Neural cell (in vitro differentiated cells): ENCODE results near the gene ZFP1. TPM values are rescaled to one million over a fixed set of nuclear protein-coding genes. Genes with fewer than 3 reads are reported as not detected.
"Not testable (repeated sequence)": the region's sequence is repeated elsewhere in the genome, so short reads cannot be mapped to it uniquely, and the experiment has no call there.

Source experiments
- H2AFZ ChIP-seq: fragments of 200-600, 300-800 bp; sonication (generic), shearing (Covaris generic); 2 replicates; pipeline ENCODE4 v1.6.0; 2014; ENCODE audit warnings: low read depth, mild to moderate bottlenecking, antibody characterized with exemption, low read length, moderate library complexity
- H3F3A ChIP-seq: fragments of 200-600 bp; shearing (Covaris generic); 2 replicates; pipeline ENCODE4 v1.6.1; 2016; ENCODE audit warnings: mild to moderate bottlenecking, moderate library complexity, mixed read lengths, antibody characterized with exemption, low read length; ENCODE audit not compliant: insufficient read depth, poor library complexity, severe bottlenecking
- H3K27ac ChIP-seq: fragments of 200-600, 300-800 bp; sonication (generic), shearing (Covaris generic); 2 replicates; pipeline ENCODE4 v1.5.1; 2014; ENCODE audit warnings: mild to moderate bottlenecking, low read length, moderate library complexity
- H3K27me3 ChIP-seq: fragments of 300-800, 200-600 bp; sonication (generic), shearing (Covaris generic); 2 replicates; pipeline ENCODE4 v1.6.0; 2014; ENCODE audit warnings: mild to moderate bottlenecking, low read depth, low read length, moderate library complexity; ENCODE audit not compliant: insufficient read depth
- H3K36me3 ChIP-seq: fragments of 300-800, 200-600 bp; sonication (generic), shearing (Covaris generic); 2 replicates; pipeline ENCODE4 v1.5.1; 2014; ENCODE audit warnings: mild to moderate bottlenecking, antibody characterized with exemption, low read length, moderate library complexity; ENCODE audit not compliant: insufficient read depth
- H3K4me2 ChIP-seq: fragments of 300-800, 200-600 bp; sonication (generic), shearing (Covaris generic); 2 replicates; pipeline ENCODE4 v1.6.0; 2014; ENCODE audit warnings: mild to moderate bottlenecking, low read length
- H3K4me3 ChIP-seq: fragments of 300-800, 200-600 bp; sonication (generic), shearing (Covaris generic); 2 replicates; pipeline ENCODE4 v1.5.1; 2014; ENCODE audit warnings: mild to moderate bottlenecking, low read length, moderate library complexity
- H3K79me2 ChIP-seq: fragments of 200-600 bp; shearing (Covaris generic); replicated peaks from 2 replicates; pipeline ENCODE4 v1.6.0; 2014; ENCODE audit warnings: mild to moderate bottlenecking, low read length, moderate library complexity; ENCODE audit not compliant: insufficient read depth
- H3K9ac ChIP-seq: fragments of 300-800, 200-600 bp; sonication (generic), shearing (Covaris generic); 2 replicates; pipeline ENCODE4 v1.6.1; 2016; ENCODE audit warnings: mild to moderate bottlenecking, low read length, mixed read lengths
- H3K9me2 ChIP-seq: fragments of 200-600 bp; shearing (Covaris generic); 2 replicates; pipeline ENCODE4 v1.6.1; 2016; ENCODE audit warnings: mild to moderate bottlenecking, low read length, mixed read lengths; ENCODE audit not compliant: insufficient read depth
- H3K9me3 ChIP-seq: fragments of 200-600, 300-800 bp; sonication (generic), shearing (Covaris generic); 2 replicates; pipeline ENCODE4 v1.6.1; 2016; ENCODE audit warnings: mild to moderate bottlenecking, mixed run types, low read length, moderate library complexity, mixed read lengths
- H4K20me1 ChIP-seq: fragments of 200-600 bp; shearing (Covaris generic); 2 replicates; pipeline ENCODE4 v1.6.1; 2016; ENCODE audit warnings: mild to moderate bottlenecking, mixed run types; ENCODE audit not compliant: insufficient read depth
- CTCF ChIP-seq: fragments of 450-650 bp; IDR thresholded peaks from 2 replicates; pipeline ENCODE4 v1.5.1; 2014; ENCODE audit warnings: antibody characterized with exemption, mild to moderate bottlenecking, moderate library complexity; ENCODE audit not compliant: poor library complexity, severe bottlenecking
- MXI1 ChIP-seq: fragments of 450-650 bp; conservative IDR thresholded peaks from 2 replicates; pipeline ENCODE4 v1.6.1; 2014; ENCODE audit warnings: antibody characterized with exemption, mild to moderate bottlenecking; ENCODE audit not compliant: poor library complexity, severe bottlenecking
- POLR2AphosphoS5 ChIP-seq: IDR thresholded peaks from 2 replicates; pipeline ENCODE4 v1.6.1; 2012
- REST ChIP-seq: IDR thresholded peaks from 2 replicates; pipeline ENCODE4 v1.6.1; 2012; ENCODE audit warnings: borderline replicate concordance
- TAF1 ChIP-seq: IDR thresholded peaks from 2 replicates; pipeline ENCODE4 v1.6.1; 2012; ENCODE audit warnings: low read depth
- polyA plus RNA-seq: library from polyadenylated mRNA; depleted of rRNA; stranded (reverse); fragments of >200 nt; gene quantifications from 2 replicates; pipeline ENCODE4 v1.2.3, GENCODE V29; 2014

ZFP1 gene
- polyA plus RNA-seq, 1 donor from 2014 or later = 47.1 TPM

- not testable (repeated sequence) for H3K9me3 ChIP-seq, H3F3A ChIP-seq, H3K4me2 ChIP-seq, H4K20me1 ChIP-seq, H3K9ac ChIP-seq, H3K36me3 ChIP-seq, H3K27me3 ChIP-seq, H3K9me2 ChIP-seq, H3K79me2 ChIP-seq, H3K27ac ChIP-seq, H2AFZ ChIP-seq, H3K4me3 ChIP-seq
These were observed 57.8 kb downstream of the ZFP1 start for GRCh38 chr16:75205961-75206748.

GRCh38 chr16:75206749-75207451 is 58.6 kb downstream of the ZFP1 start, which contains the start of gene CTRB2:
Gene CTRB2, minus strand, starts transcription at chr16:75207161. Its CDS starts 20 bp downstream, at chr16:75207141.
- H3K36me3 ChIP-seq = no peaks in the 10 kb centered on the region
- H2AFZ ChIP-seq = no peak within 1 kb of the TSS
- H3K27me3 ChIP-seq = no peaks in the 10 kb centered on the region
- no peak within 1 kb of the TSS for H3K4me3 ChIP-seq
- TF ChIP-seq CTCF = no peak
- no peak for TF ChIP-seq REST
- no peak for TF ChIP-seq TAF1
- no peak for TF ChIP-seq POLR2AphosphoS5
- no peaks in the 10 kb centered on the region for H3K79me2 ChIP-seq
- no peak within 1 kb of the TSS for H3K4me2 ChIP-seq
- H4K20me1 ChIP-seq = no peaks in the 10 kb centered on the region
- H3K27ac ChIP-seq = no peak within 1 kb of the TSS
- no peak within 1 kb of the TSS for H3K9ac ChIP-seq
- no peaks in the 10 kb centered on the region for H3K9me2 ChIP-seq
- no peaks in the 10 kb centered on the region for H3K9me3 ChIP-seq
- no peaks in the 10 kb centered on the region for H3F3A ChIP-seq

- Histone ChIP-seq H3K27me3 (no peaks in the 10 kb centered on the region), H3K9ac (no peak overlapping the region), H3K79me2 (no peaks in the 10 kb centered on the region), H3K9me3 (no peaks in the 10 kb centered on the region), H4K20me1 (no peaks in the 10 kb centered on the region), H3K9me2 (no peaks in the 10 kb centered on the region), H2AFZ (no peak overlapping the region), H3K4me2 (no peak overlapping the region), H3K4me3 (no peak overlapping the region), H3K36me3 (no peaks in the 10 kb centered on the region), H3K27ac (no peak overlapping the region), H3F3A (no peaks in the 10 kb centered on the region)
- TF ChIP-seq REST (no peak), MXI1 (no peak)
These were observed 59.5 kb downstream of the ZFP1 start for GRCh38 chr16:75207831-75208230.
